CD4-positive, alpha-beta T cell treated with Interleukin-21 for 1 hour (primary cell): ENCODE measurements around the gene BOD1.

Experiments
- DNase-seq: peaks from one replicate; pipeline ENCODE4 v3.0.0-alpha.2; 2020

BOD1 gene

DNA sequence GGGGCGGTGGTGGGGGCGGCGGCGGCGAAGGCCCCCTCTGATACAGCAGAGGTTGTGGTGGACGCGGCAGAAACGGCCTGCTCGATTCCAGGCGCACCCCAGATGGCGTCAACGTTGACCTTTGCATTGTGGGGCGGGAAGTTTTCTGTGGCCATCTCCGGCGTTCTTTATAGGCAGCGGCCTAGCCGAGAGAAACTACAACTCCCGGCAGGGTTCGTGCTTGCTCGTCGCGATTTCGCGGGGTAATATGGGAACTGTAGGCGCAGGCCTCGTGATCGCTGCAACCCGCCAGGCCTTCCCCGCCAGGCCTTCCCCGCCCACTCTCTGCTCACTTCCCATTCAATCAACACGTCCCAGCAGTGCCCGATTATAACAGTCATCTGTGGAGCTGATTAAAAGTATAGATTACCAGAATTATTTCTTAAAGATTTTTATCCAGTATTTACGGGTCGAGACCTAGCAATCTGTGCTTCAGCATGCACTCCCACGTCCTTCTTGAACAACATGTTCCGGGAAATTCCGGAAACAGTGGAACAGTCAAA, at the start of gene BOD1:
TSS of gene BOD1 (minus strand) at position 74 of the 542 bp plus-strand sequence. CDS start 214 bp downstream, outside the sequence.
- DNase-seq: peak; percentile 97

DNA sequence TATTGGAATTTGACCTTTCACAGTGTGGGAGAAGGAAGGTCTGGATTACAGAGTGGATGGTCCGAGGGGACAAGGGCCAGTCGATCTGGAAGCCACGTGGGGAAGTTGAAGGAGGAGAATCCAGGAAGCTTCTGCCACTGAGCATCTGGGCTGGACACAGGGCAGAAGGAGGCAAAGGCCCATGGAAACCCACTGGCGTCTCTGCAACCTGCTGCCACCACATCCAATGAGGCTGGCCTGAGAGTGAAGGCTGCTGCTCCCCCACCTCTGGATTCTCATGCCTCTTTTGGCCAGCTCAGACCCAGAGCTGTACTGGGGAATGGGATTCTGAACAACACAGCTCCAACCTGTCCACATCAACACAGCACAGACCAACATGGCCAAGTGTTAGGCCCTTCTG, 48.9 kb upstream of the BOD1 start:
- DNase-seq: no peak

DNA sequence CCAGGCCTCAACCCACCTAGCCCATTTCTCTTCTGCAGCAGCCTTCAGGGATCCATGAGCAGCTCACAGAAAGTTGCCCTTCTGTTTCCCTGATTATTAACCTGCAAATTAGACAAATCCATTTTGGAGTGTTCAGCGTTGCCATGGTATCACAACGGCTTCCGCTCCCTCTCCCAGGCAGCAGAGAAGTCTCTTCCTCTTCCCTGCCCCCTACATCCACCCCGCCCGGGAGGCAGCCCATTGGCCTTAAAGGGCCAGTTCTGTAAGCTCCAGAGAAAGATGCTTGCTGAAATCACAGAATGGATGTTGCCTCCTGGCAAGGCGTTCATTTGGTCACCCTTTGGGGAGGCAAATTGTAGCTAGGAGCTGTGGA, 47.7 kb upstream of the BOD1 start:
- DNase-seq: peak; percentile 1

DNA sequence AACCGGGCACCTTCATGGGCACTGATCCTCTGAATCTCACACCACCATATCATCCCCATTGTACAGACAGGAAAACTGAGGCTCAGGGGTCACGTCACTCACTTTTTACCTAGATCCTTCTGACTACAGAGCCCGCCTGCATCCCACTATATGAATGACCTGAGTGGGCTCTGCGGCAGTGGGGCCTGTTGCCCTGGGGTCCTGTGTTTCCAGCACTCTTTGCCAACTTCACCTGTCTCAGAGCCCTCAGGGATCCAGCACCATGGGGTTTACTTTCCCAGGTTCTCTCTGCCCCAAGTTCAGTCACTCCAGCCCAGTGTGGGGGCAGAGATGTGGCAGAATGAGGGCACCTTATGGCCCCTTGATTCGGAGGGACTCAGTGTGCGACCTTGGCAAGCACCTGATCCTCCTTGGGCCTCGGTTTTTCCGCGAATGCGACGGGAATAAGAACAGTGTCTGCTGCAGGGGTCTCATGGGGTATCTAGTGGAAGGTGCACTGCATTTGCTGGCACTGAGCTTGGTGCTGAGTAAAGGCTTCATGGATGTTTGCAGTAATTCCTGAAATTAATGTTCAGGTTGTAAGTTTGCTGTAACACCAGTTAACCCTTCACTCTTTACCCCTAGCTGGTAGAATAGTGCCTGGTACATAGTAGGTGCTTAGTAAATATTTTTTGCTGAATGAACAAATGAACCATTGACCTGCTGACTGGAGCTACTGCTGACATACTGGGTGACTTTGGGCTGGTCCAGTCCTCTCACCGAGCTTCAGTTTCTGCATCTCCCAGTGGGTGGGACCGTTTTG, 47.1 kb upstream of the BOD1 start:
- DNase-seq: no peak

DNA sequence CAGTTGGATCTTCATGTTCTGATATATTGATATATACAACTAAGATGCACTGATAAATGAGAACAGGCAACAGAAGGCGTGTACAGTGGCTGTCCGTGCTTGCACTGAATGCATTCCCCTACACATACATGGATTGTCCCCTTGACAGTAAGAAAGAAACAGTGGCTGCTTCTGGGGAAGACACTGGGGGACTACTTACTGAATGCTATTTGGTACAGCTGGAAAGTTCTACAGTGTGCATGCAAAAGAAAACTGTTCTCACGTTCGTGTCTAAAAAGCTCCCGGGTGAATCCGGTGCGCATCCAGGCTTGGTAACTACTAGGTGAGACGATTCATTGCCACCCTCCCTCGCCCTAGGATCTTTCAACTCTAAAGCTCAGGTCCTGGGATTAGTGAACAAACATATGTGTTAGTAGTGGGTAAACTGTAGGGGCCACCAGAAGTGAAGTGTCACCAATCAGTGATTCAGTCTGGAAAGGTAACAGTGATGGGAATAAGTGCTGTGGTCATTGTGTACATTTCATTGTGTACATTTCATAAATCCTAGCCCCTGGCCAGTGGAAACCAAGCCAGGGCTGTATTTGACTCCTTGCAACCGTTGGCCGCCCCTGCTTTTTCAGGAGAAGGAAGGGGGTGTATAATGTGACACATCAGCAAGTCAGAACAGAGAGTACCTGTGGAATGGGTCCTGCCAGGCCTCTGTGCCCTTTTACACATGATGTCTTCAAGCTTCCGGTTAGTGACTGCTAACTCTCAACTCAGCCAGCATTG, 46.3 kb upstream of the BOD1 start:
- DNase-seq: no peak

DNA sequence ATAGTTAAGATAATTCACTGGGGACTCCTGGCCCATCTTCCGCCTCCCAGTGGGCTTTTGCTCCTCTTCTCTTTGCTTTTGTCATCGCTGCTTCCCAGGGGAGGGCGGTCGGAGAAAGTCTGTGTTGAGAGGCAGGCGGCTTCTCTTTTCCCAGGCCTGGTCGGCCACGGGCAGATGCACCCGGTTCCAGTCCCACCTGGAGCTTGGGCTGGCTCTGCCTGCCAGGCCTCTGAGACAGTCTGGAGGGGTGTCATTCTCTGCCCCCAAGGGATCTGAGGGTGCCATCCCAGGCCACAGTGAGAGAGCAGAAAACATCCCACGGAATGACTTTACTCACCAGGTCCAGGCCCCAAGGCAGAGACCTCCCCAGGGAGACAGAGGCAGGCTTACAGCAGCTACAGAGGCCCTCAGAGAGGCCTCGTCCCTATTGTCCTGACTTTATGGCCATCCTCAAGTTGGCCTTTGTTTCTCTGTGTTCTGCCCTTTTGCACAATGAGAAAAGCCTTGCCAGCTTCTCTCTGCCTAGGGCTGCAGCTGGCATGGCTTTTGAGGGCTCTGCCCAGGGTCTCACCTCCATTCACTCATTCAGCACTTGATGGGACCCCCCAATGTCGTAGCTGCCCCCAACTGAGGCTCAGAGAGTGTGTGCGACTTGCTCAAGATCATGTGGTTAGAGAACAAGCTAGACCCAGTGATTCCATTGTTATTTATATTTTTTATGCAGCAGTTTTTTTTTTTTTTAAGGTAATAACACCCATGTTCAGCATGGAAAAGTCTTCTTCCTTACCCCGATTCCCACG, 44.2 kb upstream of the BOD1 start:
- DNase-seq: no peak

DNA sequence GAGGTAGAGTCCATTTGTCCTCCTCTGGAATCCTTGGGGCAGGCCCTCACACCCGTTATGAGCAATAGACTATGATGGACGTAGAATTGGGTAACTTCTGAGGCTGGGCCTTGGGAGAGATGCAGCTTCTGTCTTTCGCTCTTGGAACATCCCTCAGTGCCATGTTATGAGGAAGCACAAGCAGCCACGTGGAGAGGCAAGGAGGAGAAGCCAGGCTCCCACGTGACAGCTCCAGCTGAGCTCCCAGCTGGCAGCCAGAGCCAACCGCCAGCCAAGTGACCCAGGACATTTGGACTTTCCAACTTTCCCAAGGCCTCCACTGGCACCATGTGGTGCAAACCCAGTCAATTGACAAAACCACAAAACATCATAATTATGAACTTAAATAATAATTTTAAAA, 43.0 kb upstream of the BOD1 start:
- DNase-seq: no peak

DNA sequence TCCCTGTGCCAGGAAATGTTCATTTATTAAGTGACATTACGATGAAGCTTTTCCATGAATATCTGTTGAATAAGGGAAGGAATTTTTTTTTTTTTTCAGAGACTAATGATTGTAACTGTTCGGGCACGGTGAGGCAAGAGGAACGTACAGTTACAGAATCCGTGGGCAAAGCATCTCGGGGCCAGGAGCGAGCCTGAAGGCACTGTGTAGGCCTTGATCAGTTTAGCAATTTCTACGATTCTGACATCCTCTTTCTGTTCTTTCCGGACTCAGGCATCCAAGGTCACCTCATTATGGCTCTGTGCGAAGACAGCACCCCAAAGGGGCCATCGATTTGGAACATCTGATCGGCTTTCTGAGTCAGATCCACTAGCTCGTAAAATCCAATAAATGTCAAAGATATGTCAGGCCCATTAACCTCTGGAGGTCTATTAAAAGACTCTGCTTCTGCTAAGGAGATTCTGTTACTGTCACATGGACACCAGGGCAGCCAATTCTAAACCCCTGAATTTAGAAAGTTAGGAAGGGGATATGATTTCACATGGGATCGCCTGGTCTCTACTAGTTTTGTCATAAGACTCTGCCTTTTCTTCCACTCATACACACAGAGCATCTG, 41.4 kb upstream of the BOD1 start:
- no peak for DNase-seq

DNA sequence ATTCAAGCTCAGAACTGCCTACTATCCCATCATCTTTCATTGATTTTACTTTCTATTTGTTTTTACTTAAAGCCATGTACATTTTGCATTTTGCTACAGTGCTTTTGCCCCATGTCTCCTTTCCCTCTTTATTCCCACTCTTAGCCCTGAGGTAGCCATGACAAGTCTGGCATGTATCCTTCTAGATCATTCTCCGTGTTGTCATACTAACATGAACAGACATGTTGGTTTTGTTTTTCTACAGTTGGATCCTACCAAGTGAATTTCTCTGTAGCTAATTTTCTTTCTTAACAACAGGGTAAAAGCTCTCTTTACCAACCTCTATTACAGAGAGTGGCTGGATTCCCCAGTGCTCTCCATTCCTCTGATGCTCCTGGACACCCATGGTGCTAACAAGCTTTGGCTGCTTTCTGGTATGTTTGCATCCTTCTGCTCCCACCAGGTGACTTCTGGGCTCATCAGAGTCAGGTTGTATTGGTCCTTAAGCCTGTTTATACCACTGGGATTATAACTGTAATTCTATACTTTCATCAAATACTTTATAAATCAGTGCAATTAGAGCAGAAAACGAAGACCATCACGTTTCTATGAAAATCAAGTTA, 38.8 kb upstream of the BOD1 start:
- DNase-seq: no peak

DNA sequence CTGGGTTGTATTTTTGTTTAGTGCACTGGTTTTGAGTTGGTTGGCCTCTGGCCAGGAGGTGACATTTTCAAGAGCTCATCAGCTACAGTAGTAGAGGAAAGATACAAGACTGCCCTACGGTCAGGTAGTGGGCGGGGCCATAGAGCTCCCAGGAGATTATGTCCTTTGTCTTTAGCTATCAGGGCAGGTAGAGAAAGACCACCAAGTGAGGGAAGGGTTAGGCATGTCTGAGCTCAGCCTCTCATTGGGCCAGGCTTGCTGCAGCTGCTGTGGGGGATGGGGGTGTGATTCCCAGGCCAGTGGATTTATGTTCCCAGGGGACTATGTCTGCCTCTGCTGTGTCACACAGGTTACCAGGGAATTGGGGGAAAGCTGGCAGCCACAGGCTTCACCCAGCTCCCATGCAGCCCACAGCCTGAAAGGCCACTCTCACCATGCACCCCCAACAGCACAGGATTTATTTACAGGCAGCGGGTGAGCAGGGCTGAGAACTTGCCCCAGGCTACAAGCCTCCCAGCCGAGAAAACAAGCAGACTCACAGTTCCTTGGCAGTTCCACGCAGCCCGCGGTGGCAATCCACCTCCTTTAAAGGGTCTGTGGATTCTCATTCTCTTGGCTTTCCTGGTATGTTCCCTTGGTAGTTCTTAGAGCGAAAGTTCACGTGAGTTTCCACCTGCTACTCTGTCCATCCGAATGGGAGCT, 37.5 kb upstream of the BOD1 start:
- DNase-seq: no peak

DNA sequence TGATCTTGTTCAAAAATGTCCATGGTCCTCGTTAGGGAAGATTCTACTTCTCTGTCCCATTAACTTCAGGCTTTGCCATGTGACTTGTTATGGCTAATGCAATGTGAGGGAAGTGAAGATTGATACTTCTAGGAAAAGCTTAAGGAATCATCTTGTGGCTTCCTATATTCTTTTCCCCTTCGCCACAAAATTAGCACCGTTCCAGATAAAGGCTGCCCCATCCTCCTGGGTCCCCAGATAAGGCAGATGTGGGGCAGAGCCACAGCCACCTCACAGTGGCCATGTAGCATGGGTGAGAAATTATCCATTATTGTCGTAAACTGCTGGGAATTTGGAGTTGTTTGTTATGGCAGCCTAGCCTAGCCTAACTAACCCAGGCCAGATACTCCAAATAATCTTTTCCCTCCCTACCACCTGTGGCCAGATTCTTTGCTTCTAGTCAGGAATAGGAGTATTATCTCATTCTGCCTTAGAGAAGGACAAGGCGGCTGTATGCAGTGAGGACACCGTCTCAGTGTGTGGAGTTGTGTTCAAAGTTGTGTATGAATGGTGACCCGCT, 31.9 kb upstream of the BOD1 start:
- no peak for DNase-seq

DNA sequence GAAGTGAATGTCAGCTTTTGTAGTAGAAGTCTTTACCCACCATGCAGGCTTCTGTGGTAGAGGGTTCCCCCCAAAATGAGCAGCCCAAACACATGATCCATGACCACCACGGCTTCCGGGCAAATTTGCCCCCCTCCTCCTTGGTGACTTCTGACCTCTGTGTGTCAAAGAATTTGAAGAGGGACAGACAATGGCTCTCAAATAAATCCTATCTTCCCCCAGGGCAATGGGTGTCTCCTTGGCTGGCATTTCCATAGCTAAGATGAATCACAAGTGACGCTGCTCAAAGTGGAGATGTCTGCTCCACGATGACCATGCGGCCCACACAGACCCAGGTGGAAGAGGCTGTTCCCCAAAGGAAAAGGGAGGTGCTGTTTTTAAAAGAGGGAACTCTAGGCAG, 30.2 kb upstream of the BOD1 start:
- DNase-seq: no peak

DNA sequence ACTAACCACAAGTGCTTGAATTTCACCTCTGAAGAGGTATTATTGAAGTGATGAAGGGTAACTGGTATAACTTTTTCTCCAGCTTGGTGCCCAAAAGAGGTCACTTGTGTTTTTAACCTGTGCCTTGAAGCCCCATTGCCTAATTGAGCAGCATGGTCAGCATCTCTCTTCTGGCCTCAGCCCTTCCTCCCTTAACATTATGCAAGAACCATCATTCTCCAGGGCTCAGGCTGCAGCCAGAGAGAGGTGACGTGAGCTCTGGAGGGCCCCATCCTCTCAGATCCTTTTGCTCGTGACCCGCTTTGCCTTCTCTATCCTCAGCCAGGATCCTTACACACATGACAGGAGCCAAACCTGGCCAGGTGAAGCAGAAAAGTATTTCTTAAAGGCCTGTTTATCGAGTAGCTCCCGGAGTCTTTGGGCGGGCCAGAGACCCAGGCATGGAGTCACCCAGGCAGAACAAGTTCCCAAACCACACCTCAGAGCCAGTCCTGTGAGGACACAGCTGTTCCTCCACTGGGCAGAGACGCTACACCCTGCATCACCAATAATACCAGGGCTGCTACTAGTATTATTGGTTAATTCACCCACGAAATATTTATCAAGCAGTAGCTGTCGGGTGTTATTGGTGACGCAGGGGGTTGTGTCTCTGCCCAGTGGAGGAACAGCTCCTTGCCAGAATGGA, 29.6 kb upstream of the BOD1 start:
- DNase-seq: no peak

DNA sequence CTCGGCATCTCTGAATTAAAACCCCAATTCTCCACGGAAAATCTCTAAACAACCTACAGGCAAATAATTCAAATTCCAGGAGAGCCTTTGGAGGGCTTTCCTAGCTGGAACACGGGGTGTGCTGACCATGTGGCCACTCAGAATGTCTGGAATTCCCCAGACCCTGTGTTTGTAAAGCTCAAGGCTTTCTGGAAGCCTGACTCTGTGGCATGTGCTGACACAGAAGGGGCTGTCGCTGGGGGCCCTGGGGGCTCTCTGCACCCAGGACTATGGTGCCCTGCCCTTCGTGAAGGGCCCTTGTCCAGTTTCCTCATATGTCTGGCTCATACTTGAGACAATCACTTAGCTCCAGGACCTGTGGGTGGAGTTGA, 29.0 kb upstream of the BOD1 start:
- no peak for DNase-seq

DNA sequence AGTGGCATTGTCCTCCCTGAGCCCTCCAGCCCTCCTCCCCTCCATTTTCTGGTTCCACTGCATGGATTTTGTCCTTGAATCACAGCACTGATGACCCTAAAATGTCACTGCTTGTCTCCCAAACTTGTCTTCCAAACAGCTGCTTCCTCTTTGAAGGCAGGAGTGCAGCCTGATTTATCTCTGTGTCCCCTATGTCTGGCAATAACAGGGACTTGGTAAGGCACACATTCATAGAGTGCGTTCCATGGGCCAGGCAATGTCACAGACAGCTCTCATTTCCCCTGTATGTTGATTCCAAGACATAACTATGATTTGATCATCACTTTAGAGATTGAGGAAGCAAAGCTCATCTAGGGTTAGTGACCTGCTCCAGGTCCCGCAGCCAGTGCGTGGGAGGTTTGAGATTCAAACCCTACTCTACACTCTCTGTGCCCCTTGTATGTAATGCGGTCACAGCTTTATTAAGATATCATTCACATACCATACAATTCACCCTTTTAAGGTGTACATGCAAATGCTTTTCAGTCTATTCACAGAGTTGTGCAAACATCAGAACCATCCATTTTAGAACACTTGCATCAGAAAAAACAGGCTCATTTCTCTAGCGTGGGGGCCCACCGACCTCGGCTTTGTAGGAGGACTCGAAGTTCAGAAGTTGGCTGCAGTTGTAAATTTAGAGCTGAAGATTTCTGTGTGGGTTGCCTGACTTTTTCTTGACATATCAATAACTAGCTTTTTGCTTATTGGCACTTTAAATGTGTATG, 28.4 kb upstream of the BOD1 start:
- DNase-seq: no peak

DNA sequence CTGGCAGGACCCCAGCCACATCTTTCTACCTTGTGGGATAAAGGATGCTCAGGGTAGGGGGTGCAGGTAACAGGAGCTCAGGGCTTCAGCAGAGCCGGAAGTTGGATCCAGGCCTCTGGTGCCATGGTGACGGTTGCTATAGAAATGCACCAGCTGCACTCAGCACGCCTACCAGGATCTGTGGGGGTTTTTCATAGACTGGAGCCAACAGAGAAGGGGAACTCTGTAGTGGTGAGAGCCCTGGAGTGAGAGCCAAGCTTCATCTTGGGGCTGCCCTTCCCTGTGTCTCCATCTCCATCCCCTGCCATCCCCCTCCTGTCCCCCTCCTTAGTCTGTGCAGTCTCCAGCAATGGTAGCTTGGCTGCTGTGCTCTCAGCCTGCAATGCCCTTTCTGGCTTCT, 27.5 kb upstream of the BOD1 start:
- no peak for DNase-seq

DNA sequence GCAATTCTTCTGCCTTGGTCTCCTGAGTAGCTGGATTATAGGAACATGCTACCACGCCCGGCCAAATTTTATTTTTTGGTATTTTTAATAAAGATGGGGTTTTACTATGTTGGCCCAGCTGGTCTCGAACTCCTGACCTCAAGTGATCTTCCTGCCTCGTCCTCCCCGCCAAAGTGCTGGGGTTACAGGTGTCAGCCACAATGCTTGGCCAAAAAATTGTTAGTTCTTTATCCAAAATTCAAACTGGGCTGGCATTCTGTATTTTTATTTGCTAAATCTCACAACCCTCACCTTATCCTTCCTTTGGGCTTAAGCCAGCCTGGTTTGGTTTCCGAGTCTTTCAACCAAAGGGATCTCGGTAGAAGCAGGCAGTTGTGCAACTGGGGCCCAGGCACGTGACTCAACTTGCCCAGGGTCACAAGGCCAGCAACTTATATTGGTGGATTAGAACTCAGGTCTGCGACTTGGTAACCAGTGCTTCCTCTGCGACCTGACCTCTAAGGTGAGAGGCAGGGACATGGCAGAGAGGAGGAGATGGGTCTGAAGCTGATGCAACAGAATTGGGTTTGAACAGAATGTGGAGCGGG, 26.5 kb upstream of the BOD1 start:
- no peak for DNase-seq

DNA sequence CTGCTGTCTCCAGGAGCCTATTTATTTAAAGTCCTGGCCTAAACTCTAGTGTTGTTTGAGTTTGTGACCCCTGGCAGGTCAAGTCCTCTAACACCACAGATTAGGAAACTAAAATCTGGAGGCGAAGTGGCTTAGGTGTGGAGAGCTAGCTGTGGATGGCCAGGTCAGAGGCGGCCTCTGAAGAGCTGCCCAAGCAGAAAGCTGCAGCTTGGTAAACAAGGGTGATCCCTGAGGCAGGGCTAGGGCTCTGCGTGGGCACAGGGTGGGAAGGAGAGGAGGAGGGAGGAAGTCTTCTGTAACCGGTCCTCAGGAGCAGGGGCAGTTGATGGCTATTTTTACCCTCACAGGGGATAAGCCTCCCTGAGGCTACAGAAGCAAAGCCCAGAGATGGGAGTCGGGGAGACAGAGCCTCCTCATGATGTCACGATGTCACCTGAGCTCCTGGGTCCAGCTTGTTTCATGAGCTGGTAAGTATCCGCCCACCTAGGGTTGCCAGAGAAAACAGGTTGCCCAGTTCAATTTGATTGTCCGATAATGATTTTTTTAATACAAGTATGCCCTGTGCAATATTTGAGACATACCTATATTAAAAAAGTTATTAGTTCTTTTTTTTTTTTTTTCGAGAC, 25.9 kb upstream of the BOD1 start:
- DNase-seq: no peak

DNA sequence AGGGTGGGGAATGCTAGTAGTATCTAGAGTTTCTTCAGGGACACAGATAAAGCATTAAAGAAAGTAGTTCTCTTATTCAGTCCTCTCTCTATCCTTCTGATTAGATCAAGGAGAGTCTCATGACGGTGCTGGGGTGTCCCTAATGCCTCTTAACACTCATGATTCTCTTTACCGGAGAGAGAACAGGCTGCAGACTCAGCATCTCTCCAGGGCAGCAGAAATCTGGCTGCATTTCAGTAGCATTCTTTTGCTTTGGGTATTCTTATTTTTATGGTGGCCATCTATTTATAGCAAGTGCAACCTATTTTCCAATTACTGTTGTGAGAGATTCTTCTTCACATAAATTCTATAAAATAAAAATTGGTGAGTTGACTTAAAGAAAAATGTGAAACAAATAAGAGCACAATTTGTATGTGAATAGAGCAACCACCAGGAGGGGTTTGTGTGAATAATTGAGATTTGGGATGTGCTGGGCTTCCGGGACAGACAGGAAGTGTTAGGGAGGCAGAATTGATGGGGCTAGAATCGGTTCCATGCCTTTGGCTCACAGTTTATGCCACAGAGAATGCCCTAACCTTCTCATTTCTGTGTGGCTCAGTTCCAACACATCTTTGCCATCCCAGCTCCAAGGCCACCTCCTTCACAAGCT, 23.8 kb upstream of the BOD1 start:
- DNase-seq: no peak
